ENCODE data around the gene SCD5. TPM values are rescaled to one million over a fixed set of nuclear protein-coding genes. Genes with fewer than 3 reads are reported as not detected.

The SCD5 gene
- total RNA-seq, 2 donors from 2014 or later, result 0.52 to 1.9 TPM

GRCh38 chr4:82579932-82580331 lies 218.7 kb downstream of the SCD5 start:
- DNase-seq (ENCODE audit: low spot score in 2 of 2), result no peak
- Mint-ChIP-seq H3K9me3 (no peaks in the 10 kb centered on the region), H3K36me3 (no peaks in the 10 kb centered on the region), H3K27ac (no peak overlapping the region)
- no peak for ATAC-seq

Other genes with a start within 250 kb of the SCD5 start
- not detected for gene TMEM150C, start 236.8 kb downstream of the SCD5 start, total RNA-seq
- gene SEC31A, start 92.4 kb upstream of the SCD5 start, total RNA-seq, result 100 to 1,000 TPM in 1 of 2 donors, 10 to 100 TPM in 1; 93.9 to 124 TPM
- gene THAP9, start 101.9 kb upstream of the SCD5 start, total RNA-seq, result 1 to 10 TPM; 2.3 to 6.7 TPM
- 10 to 100 TPM; 25.4 to 27.6 TPM for gene LIN54, start 212.0 kb upstream of the SCD5 start, total RNA-seq
- 10 to 100 TPM; 30.9 to 32.4 TPM for gene COPS4, start 236.4 kb upstream of the SCD5 start, total RNA-seq